ENCODE data around the gene TRIM39. TPM values are rescaled to one million over a fixed set of nuclear protein-coding genes. Genes with fewer than 3 reads are reported as not detected.
A peak's percentile ranks its signal among the peaks of the same experiment; 100 is the strongest.

The TRIM39 gene
- total and polyA plus RNA-seq, 2 of the 4 experiments (the other 2 are of a cell fraction) = 7.5 to 10.0 TPM

GRCh38 chr6:30378290-30378937, 51.7 kb downstream of the TRIM39 start:
- Histone ChIP-seq H3K9me1 (ENCODE audit: insufficient read depth, low read length) (no peaks in the 10 kb centered on the region), H3K27me3 (ENCODE audit: control insufficient read depth, insufficient read depth, low read length) (peaks cover 3% of the 10 kb centered on the region), H4K8ac (ENCODE audit: low read depth in 2 of 2, low read length in 2 of 2) (no peak overlapping the region), H2BK20ac (ENCODE audit: low read depth, low read length) (no peak overlapping the region), H2BK120ac (ENCODE audit: low read depth, low read length) (no peak overlapping the region), H3K9ac (ENCODE audit: low read depth, low read length) (no peak overlapping the region), H3K4me2 (ENCODE audit: low read depth, low read length) (no peak overlapping the region), H2AK5ac (ENCODE audit: low read depth, low read length) (no peak overlapping the region), H3K36me3 (ENCODE audit: control insufficient read depth, insufficient read depth, low read length) (no peaks in the 10 kb centered on the region), H2BK15ac (ENCODE audit: low read depth, low read length) (no peak overlapping the region), H4K91ac (ENCODE audit: insufficient read depth, low read depth, low read length) (no peak overlapping the region), H4K5ac (ENCODE audit: low read depth, low read length) (no peak overlapping the region), H3K23ac (ENCODE audit: low read depth, low read length) (no peak overlapping the region), H2BK5ac (ENCODE audit: low read depth, low read length, poor library complexity, severe bottlenecking) (no peak overlapping the region), H2AFZ (replicated peaks; ENCODE audit: low read length, poor library complexity) (no peak overlapping the region), H3K27ac (ENCODE audit: insufficient read depth, low read length) (no peak overlapping the region), H3K9me3 (ENCODE audit: control insufficient read depth, insufficient read depth, low read length) (no peaks in the 10 kb centered on the region), H3K4ac (ENCODE audit: low read depth, low read length) (no peak overlapping the region), H3K56ac (ENCODE audit: extremely low read depth, insufficient read depth, low read length) (no peak overlapping the region), H3K79me1 (ENCODE audit: low read depth in 1 of 2, low read length in 2 of 2) (no peaks in the 10 kb centered on the region), H3K4me1 (ENCODE audit: control insufficient read depth, insufficient read depth, low read length) (no peaks in the 10 kb centered on the region), H3K18ac (ENCODE audit: low read depth, low read length) (no peak overlapping the region), H4K20me1 (ENCODE audit: insufficient read depth, low read length) (no peaks in the 10 kb centered on the region), H3K14ac (replicated peaks; ENCODE audit: low read depth, low read length) (no peak overlapping the region), H2AK9ac (replicated peaks; ENCODE audit: low read depth, low read length, poor library complexity) (no peak overlapping the region), H3K4me3 (ENCODE audit: insufficient read depth, low read depth, low read length) (no peak overlapping the region)
- POLR2A ChIA-PET (ENCODE audit: unreplicated experiment) = no interaction called here
- TF ChIP-seq POLR2A (IDR thresholded peaks at IDR 0.05; ENCODE audit: low read depth, low read length) (no peak), CEBPB (IDR thresholded peaks at IDR 0.05; ENCODE audit: low read depth, low read length) (no peak)
- ATAC-seq (ENCODE audit: low read depth) = no peak
- dilution Hi-C loops (cut with HindIII; ENCODE audit: low sequenced_read_pairs, unreplicated experiment) (no loop called here), intact Hi-C loops (cut with micrococcal nuclease) (no loop called here), in situ Hi-C loops (cut with MboI; ENCODE audit: low sequenced_read_pairs) (no loop called here)
- DNase-seq = peak; percentile 19
- CTCF ChIA-PET = no interaction called here
- BruUV-seq (replicated peaks) = no TSS peak
- WGBS, 2 experiments (ENCODE audit: extremely low coverage in 2 of 2, insufficient read length in 1 of 2) = 0% methylated on average over 1 of the region's 1 CpG; no CpG with 5 or more reads in 1 of the 2 experiments

All from IMR-90 (cell line).